ENCODE data around the gene ZNF341. TPM values are rescaled to one million over a fixed set of nuclear protein-coding genes. Genes with fewer than 3 reads are reported as not detected.

Gene ZNF341
- total RNA-seq, 1 donor from 2014 or later = 3.3 TPM

DNA sequence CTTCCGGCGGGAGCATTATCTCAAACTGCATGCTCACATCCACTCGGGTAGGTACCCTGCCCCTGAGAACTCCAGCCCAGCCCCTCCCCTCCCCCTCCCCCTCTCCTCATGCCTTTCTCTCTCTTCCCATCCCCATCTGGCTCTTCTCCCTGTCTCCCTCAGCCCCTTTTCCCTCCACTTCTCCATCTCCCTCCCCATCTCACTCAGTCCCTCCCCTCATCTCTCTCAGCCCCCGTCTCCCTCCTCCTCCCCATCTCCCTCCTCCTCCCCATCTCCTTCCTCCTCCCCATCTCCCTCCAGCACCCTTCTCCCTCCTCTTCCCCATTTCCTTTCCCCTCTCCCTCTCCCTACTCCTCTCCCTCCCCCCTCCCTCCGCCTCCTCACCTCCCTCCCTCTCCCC is 52.0 kb downstream of the ZNF341 start:
- TF ChIP-seq, protein P1, sequence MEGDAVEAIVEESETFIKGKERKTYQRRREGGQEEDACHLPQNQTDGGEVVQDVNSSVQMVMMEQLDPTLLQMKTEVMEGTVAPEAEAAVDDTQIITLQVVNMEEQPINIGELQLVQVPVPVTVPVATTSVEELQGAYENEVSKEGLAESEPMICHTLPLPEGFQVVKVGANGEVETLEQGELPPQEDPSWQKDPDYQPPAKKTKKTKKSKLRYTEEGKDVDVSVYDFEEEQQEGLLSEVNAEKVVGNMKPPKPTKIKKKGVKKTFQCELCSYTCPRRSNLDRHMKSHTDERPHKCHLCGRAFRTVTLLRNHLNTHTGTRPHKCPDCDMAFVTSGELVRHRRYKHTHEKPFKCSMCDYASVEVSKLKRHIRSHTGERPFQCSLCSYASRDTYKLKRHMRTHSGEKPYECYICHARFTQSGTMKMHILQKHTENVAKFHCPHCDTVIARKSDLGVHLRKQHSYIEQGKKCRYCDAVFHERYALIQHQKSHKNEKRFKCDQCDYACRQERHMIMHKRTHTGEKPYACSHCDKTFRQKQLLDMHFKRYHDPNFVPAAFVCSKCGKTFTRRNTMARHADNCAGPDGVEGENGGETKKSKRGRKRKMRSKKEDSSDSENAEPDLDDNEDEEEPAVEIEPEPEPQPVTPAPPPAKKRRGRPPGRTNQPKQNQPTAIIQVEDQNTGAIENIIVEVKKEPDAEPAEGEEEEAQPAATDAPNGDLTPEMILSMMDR (IDR thresholded peaks at IDR 0.05; ENCODE audit: partially characterized antibody, unreplicated experiment) = no peak
- no peak overlapping the region for H3K27ac Mint-ChIP-seq (ENCODE audit: unreplicated experiment)
- H3K4me3 Mint-ChIP-seq (ENCODE audit: unreplicated experiment) = no peak overlapping the region
- no peaks in the 10 kb centered on the region for H3K36me3 Mint-ChIP-seq (ENCODE audit: unreplicated experiment)
- H3K4me1 Mint-ChIP-seq (ENCODE audit: low read depth, unreplicated experiment) = no peaks in the 10 kb centered on the region
- peaks cover 7% of the 10 kb centered on the region for H3K27me3 Mint-ChIP-seq (ENCODE audit: unreplicated experiment)
- DNase-seq = no peak
- peaks cover 2% of the 10 kb centered on the region for H3K9me3 Mint-ChIP-seq (ENCODE audit: unreplicated experiment)

DNA sequence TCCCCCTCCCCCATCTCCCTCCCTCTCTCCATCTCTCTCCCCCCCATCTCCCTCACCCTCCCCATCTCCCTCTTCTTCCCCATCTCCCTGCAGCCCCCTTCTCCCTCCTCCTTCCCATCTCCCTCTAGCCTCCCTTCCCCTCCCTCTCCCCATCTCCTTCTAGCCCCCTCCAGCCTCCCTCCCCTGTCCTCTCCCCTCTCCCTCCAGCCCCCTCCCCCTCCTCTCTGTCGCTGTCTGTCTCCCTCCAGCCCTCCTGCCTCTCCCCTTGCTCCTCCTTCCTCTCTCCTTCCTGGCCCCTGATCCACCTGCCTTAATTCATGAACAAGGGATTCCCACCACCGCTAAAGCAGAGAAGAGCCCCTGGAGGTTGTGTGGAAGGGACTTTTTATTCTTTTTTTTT is 52.4 kb downstream of the ZNF341 start:
- DNase-seq = no peak
- TF ChIP-seq, protein P1 (IDR thresholded peaks at IDR 0.05; ENCODE audit: partially characterized antibody, unreplicated experiment) = no peak
- peaks cover 7% of the 10 kb centered on the region for H3K27me3 Mint-ChIP-seq (ENCODE audit: unreplicated experiment)
- H3K27ac Mint-ChIP-seq (ENCODE audit: unreplicated experiment) = no peak overlapping the region
- H3K4me1 Mint-ChIP-seq (ENCODE audit: low read depth, unreplicated experiment) = no peaks in the 10 kb centered on the region
- H3K9me3 Mint-ChIP-seq (ENCODE audit: unreplicated experiment) = peaks cover 2% of the 10 kb centered on the region
- no peaks in the 10 kb centered on the region for H3K36me3 Mint-ChIP-seq (ENCODE audit: unreplicated experiment)
- H3K4me3 Mint-ChIP-seq (ENCODE audit: unreplicated experiment) = no peak overlapping the region

DNA sequence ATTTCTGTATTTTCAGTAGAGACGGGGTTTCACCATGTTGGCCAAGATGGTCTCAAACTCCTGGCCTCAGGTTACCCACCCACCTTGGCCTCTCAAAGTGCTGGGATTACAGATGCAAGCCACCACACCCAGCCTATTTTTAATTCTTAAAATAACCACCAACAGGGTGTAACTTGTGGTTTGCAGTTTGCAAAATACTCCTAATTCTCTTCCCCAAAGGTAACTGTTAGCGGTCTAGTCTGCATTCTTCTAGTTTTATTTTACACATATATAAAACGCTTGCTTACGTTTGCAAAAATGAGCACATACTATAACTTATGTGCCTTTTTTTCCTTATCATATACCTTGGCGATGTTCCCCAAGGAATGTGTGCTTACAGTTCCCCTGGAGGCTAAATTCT is 53.7 kb downstream of the ZNF341 start:
- H3K4me3 Mint-ChIP-seq (ENCODE audit: unreplicated experiment) = no peak overlapping the region
- no peaks in the 10 kb centered on the region for H3K36me3 Mint-ChIP-seq (ENCODE audit: unreplicated experiment)
- TF ChIP-seq, protein P1 (IDR thresholded peaks at IDR 0.05; ENCODE audit: partially characterized antibody, unreplicated experiment) = no peak
- H3K27me3 Mint-ChIP-seq (ENCODE audit: unreplicated experiment) = peaks cover 3% of the 10 kb centered on the region
- DNase-seq = no peak
- H3K9me3 Mint-ChIP-seq (ENCODE audit: unreplicated experiment) = peaks cover 2% of the 10 kb centered on the region
- H3K4me1 Mint-ChIP-seq (ENCODE audit: low read depth, unreplicated experiment) = peaks cover 2% of the 10 kb centered on the region
- H3K27ac Mint-ChIP-seq (ENCODE audit: unreplicated experiment) = no peak overlapping the region

DNA sequence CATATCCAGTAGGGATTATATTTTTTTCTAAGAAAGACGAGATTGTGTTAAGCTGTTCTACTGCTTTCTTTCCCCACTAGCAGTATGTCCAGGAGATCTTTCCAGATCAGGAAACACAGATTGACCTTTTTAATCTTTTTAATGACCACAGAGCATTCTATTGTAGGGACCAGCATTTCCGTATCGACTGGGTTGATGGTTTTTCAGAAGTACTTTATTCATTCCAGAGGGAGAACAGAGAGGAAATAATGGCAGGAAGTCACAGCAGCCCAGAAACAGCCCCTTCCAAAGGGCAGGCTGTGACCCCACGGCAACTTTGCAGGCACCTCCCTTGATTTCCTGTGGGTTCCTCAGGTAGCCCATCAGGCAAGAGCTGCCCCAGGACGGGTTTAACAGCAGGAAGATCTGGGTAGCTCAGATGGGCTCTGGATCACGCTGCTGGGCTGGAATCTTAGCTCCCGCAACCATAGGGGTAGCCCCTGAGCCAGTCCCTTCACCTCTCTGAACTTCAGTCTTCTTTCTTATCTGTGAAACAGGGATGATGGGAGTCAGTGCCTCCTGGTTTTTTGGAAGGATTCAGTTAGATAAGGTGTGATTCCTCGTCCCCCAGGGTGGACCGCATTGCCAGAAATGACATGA is 55.6 kb downstream of the ZNF341 start:
- no peaks in the 10 kb centered on the region for H3K36me3 Mint-ChIP-seq (ENCODE audit: unreplicated experiment)
- no peak overlapping the region for H3K4me3 Mint-ChIP-seq (ENCODE audit: unreplicated experiment)
- peaks cover 4% of the 10 kb centered on the region for H3K4me1 Mint-ChIP-seq (ENCODE audit: low read depth, unreplicated experiment)
- peaks cover 2% of the 10 kb centered on the region for H3K9me3 Mint-ChIP-seq (ENCODE audit: unreplicated experiment)
- DNase-seq = no peak
- TF ChIP-seq, protein P1 (IDR thresholded peaks at IDR 0.05; ENCODE audit: partially characterized antibody, unreplicated experiment) = no peak
- no peak overlapping the region for H3K27ac Mint-ChIP-seq (ENCODE audit: unreplicated experiment)
- peaks cover 4% of the 10 kb centered on the region for H3K27me3 Mint-ChIP-seq (ENCODE audit: unreplicated experiment)

DNA sequence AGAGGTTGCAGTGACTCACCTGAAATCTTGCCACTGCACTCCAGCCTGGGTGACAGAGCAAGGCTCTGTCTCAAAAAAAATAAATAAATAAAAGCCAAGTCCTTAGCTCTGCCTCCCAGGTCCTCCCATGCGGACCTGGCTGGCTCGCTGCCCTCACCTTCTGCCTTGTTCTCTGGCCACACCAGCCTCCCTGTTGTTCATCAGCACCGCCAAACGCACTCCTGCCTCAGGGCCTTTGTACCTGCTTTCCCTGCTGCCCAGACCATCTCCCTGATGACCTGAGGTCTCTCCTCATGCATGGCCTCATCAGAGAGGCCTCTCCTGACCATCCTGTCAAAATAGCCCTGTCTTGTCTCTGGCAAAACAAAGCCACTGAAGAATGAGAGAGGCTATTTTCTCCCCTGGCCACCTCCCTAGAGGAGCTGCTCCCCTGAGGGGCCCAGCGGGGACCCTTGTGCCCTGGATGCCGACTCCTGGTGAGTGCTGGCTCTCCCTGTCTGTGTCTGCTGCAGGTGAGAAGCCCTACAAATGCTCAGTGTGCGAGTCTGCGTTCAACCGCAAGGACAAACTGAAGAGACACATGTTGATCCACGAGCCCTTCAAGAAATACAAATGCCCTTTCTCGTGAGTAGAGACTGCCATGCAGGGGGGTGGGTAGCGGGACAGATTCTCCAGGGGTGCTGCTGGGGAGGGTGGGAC is 56.7 kb downstream of the ZNF341 start:
- Mint-ChIP-seq H3K9me3 (ENCODE audit: unreplicated experiment) (peaks cover 2% of the 10 kb centered on the region), H3K27me3 (ENCODE audit: unreplicated experiment) (peaks cover 4% of the 10 kb centered on the region), H3K4me3 (ENCODE audit: unreplicated experiment) (no peak overlapping the region), H3K36me3 (ENCODE audit: unreplicated experiment) (no peaks in the 10 kb centered on the region), H3K4me1 (ENCODE audit: low read depth, unreplicated experiment) (peaks cover 4% of the 10 kb centered on the region), H3K27ac (ENCODE audit: unreplicated experiment) (no peak overlapping the region)
- DNase-seq = no peak
- TF ChIP-seq, protein P1 (IDR thresholded peaks at IDR 0.05; ENCODE audit: partially characterized antibody, unreplicated experiment) = no peak
